ENCODE measurements around the gene PTPRK. TPM values are rescaled to one million over a fixed set of nuclear protein-coding genes. Genes with fewer than 3 reads are reported as not detected.

Gene PTPRK
- total RNA-seq, 4 donors from 2014 or later = 20.0 to 64.2 (median 36.6) TPM

DNA sequence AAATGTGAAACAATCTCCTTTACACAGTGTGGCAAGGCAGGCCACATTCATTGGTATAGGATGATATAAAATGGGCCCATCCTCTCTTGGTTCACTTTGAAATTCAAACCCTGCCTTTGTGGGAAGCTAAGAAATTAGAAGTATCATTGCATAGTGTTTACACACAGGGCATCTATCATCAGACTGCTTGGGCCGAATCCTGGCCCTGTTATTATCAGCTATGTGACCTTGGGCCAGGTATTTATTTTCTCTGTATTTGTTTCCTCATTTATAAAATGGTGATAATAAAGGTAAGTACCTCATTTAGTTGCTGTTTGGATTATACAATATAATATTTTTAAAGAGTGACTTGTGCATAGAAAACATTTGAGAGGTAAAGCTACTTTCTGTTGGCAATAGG, 45.5 kb downstream of the PTPRK start:
- no peak overlapping the region for H3K27ac ChIP-seq
- DNase-seq = no peak
- H3K4me1 ChIP-seq = no peaks in the 10 kb centered on the region

DNA sequence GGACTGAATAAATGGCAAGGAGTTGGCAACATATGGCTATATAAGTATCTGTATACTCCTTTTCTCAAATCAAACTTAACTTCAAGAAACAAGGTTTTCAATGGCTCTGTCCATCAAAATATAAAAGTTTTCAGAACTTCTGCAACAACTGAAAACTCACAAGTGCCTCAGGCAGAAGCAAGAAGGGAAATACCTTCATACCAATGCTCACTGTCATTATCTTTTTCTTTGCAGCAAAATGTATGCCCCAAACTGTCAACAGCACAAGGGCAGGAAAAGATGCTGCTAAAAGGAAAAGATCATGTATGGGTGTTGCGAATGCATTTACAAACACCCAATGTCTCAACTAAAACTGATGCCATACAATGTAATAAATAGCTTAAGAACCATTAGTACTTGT, 45.9 kb downstream of the PTPRK start:
- Histone ChIP-seq H3K27ac (no peak overlapping the region), H3K27me3 (no peaks in the 10 kb centered on the region), H3K9me3 (no peaks in the 10 kb centered on the region), H3K4me3 (no peak overlapping the region), H3K4me1 (no peaks in the 10 kb centered on the region), H3K36me3 (no peaks in the 10 kb centered on the region)
- no peak for DNase-seq
- intact Hi-C loops (cut with DNase I; ENCODE audit: low total_unique reads) = no loop called here
- TF ChIP-seq, protein P1, sequence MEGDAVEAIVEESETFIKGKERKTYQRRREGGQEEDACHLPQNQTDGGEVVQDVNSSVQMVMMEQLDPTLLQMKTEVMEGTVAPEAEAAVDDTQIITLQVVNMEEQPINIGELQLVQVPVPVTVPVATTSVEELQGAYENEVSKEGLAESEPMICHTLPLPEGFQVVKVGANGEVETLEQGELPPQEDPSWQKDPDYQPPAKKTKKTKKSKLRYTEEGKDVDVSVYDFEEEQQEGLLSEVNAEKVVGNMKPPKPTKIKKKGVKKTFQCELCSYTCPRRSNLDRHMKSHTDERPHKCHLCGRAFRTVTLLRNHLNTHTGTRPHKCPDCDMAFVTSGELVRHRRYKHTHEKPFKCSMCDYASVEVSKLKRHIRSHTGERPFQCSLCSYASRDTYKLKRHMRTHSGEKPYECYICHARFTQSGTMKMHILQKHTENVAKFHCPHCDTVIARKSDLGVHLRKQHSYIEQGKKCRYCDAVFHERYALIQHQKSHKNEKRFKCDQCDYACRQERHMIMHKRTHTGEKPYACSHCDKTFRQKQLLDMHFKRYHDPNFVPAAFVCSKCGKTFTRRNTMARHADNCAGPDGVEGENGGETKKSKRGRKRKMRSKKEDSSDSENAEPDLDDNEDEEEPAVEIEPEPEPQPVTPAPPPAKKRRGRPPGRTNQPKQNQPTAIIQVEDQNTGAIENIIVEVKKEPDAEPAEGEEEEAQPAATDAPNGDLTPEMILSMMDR (IDR thresholded peaks at IDR 0.05) = no peak
- no peak for TF ChIP-seq POLR2A (IDR thresholded peaks at IDR 0.05)

More for the DNA sequence above, 45.5 kb downstream of the PTPRK start:
- intact Hi-C loops (cut with DNase I; ENCODE audit: low total_unique reads) = no loop called here
- H3K9me3 ChIP-seq = no peaks in the 10 kb centered on the region
- TF ChIP-seq, protein P1 (IDR thresholded peaks at IDR 0.05) = no peak
- TF ChIP-seq POLR2A (IDR thresholded peaks at IDR 0.05) = no peak
- H3K4me3 ChIP-seq = no peak overlapping the region
- H3K27me3 ChIP-seq = no peaks in the 10 kb centered on the region
- no peaks in the 10 kb centered on the region for H3K36me3 ChIP-seq

DNA sequence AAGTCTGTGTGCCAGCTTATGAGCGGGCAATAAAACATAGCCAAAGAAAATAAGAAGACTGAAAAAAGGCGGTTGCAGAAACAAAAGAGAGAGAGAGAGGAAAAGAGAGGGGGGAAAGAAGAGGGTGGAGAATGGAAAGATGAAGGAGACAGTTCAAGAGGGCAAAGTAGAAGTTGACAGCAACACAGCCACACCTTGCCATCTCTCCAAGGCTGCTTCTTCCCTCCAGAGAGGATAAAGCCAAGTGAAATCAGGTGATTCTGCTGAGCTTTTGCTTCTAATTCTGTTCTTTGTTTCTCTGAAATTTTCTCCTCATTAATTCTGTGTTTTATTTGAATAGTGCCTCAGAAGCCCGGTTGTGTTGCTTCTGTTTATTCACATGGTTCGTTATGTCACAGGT, 48.5 kb downstream of the PTPRK start:
- Histone ChIP-seq H3K27me3 (no peaks in the 10 kb centered on the region), H3K36me3 (no peaks in the 10 kb centered on the region), H3K4me3 (no peak overlapping the region), H3K4me1 (no peaks in the 10 kb centered on the region), H3K27ac (no peak overlapping the region), H3K9me3 (no peaks in the 10 kb centered on the region)
- no peak for DNase-seq
- intact Hi-C loops (cut with DNase I; ENCODE audit: low total_unique reads) = no loop called here
- TF ChIP-seq, protein P1 (IDR thresholded peaks at IDR 0.05) = no peak
- no peak for TF ChIP-seq POLR2A (IDR thresholded peaks at IDR 0.05)

DNA sequence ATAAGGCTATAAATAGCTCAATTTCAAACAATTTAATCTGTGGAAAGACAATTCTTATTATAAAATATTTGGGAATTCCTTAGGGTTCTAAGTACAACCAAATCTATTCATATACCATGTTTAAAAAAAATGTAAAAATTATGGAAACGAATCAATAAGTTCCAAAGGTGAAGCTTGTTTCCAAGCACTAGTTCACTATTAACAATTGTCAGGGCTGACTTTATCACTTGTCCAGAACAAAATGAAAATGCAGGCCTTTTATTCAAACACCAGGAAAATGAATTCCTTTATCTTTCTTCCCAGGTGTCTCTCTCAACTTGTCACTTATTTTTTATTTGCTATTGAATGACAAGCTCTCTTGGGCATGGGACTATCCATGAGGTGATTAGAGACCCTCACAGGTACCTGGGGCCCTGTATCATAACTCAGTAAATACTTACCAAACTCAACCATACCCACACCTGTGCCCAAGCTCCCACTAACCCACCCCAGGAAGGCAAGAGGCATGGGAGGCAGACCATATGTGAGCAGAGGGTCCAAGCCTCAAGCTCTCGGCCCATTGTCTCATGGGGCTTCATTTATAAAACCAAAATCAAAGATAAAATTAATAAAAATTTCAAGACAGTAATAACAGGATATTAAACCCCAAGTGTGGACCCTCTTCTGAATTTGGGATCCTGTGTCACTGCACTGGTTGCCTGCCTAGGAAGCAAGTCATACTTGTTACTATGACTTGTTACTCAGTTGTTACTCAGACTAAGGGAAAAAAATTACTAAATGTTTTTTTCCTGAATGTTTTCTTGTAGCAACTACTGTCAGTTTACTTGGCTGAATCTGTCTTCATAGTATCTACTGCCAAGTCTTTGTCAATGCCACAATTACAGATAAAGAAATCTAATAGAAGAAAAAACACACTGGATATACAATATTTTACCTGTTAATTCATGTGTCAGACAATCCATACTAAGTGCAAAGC, 54.7 kb downstream of the PTPRK start:
- H3K27ac ChIP-seq = no peak overlapping the region
- H3K4me1 ChIP-seq = peaks cover 0 to 5% of the 10 kb centered on the region in 2 donors
- TF ChIP-seq POLR2A (IDR thresholded peaks at IDR 0.05) = no peak
- TF ChIP-seq, protein P1 (IDR thresholded peaks at IDR 0.05) = no peak
- H3K36me3 ChIP-seq = no peaks in the 10 kb centered on the region
- no peak for DNase-seq
- no peaks in the 10 kb centered on the region for H3K9me3 ChIP-seq
- intact Hi-C loops (cut with DNase I; ENCODE audit: low total_unique reads) = no loop called here
- no peak overlapping the region for H3K4me3 ChIP-seq
- no peaks in the 10 kb centered on the region for H3K27me3 ChIP-seq

DNA sequence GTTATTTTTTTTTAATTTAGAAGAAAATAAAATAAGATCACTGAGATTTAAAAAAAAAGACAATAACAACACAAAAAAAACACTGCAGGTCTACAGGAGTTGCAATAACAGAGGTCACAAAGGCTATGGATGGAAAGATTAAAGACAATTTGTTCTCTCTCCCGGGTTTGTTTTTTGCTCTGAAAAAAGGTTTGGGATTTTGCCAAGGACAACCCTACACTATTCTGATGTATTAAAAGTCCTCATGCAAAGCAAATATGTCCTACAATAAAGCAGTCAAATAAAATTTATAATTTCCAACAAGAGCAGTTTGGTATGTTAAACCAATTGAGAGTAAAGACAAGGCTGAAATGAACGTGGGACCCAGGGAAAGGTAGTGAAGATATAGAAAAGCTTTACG, 55.6 kb downstream of the PTPRK start:
- intact Hi-C loops (cut with DNase I; ENCODE audit: low total_unique reads) = no loop called here
- Histone ChIP-seq H3K4me3 (no peak overlapping the region), H3K27ac (no peak overlapping the region), H3K27me3 (no peaks in the 10 kb centered on the region), H3K9me3 (no peaks in the 10 kb centered on the region), H3K36me3 (no peaks in the 10 kb centered on the region), H3K4me1 (peaks cover 0 to 5% of the 10 kb centered on the region in 2 donors)
- TF ChIP-seq POLR2A (IDR thresholded peaks at IDR 0.05) = no peak
- TF ChIP-seq, protein P1 (IDR thresholded peaks at IDR 0.05) = no peak
- no peak for DNase-seq
